ENCODE data around the gene ZNF511.

Gene ZNF511

DNA sequence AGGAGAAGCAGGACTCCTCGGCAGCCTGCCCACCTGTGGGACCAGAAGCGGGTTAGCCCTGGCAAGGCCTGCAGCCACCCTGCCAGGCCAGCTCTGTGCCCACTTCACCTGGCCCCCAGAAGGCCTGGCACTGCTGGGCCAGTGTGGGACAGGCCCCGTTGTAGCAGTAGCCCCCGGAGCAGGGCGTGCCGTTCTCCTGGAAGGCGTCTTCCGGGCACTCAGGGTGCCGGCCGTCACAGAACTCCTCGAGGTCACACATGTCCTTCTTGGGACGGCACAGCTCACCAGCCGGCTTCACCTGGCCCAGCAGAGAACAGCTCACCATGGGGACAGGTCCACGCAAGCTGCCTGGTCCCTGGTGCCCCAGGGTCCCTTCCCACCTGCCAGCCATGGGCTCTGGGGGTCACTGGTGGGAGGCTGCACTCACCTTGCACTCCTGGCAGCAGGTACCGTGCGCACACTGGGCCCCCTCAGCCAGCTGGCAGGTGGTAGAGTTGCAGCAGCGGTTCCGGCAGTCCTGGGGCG, 37.9 kb upstream of the ZNF511 start (continued):
- TF ChIP-seq, protein P1, sequence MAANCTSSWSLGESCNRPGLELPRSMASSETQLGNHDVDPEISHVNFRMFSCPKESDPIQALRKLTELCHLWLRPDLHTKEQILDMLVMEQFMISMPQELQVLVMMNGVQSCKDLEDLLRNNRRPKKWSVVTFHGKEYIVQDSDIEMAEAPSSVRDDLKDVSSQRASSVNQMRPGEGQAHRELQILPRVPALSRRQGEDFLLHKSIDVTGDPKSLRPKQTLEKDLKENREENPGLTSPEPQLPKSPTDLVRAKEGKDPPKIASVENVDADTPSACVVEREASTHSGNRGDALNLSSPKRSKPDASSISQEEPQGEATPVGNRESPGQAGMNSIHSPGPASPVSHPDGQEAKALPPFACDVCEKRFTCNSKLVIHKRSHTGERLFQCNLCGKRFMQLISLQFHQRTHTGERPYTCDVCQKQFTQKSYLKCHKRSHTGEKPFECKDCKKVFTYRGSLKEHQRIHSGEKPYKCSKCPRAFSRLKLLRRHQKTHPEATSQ (tag by site-specific recombination; IDR thresholded peaks at IDR 0.05): no peak
- TF ChIP-seq ZNF155 (tag by site-specific recombination; IDR thresholded peaks at IDR 0.05) (no peak), ZNF133 (tag by site-specific recombination; IDR thresholded peaks at IDR 0.05) (no peak), ZNF138 (tag by site-specific recombination; IDR thresholded peaks at IDR 0.05; ENCODE audit: borderline replicate concordance) (no peak), ZNF404 (tag by site-specific recombination; IDR thresholded peaks at IDR 0.05) (no peak), GLIS1 (tag by site-specific recombination; IDR thresholded peaks at IDR 0.05) (no peak), OVOL3 (tag by site-specific recombination; IDR thresholded peaks at IDR 0.05) (no peak)
- TF ChIP-seq, protein P2, sequence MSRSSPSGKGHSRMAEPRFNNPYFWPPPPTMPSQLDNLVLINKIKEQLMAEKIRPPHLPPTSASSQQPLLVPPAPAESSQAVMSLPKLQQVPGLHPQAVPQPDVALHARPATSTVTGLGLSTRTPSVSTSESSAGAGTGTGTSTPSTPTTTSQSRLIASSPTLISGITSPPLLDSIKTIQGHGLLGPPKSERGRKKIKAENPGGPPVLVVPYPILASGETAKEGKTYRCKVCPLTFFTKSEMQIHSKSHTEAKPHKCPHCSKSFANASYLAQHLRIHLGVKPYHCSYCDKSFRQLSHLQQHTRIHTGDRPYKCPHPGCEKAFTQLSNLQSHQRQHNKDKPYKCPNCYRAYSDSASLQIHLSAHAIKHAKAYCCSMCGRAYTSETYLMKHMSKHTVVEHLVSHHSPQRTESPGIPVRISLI (tag by site-specific recombination; IDR thresholded peaks at IDR 0.05): no peak

DNA sequence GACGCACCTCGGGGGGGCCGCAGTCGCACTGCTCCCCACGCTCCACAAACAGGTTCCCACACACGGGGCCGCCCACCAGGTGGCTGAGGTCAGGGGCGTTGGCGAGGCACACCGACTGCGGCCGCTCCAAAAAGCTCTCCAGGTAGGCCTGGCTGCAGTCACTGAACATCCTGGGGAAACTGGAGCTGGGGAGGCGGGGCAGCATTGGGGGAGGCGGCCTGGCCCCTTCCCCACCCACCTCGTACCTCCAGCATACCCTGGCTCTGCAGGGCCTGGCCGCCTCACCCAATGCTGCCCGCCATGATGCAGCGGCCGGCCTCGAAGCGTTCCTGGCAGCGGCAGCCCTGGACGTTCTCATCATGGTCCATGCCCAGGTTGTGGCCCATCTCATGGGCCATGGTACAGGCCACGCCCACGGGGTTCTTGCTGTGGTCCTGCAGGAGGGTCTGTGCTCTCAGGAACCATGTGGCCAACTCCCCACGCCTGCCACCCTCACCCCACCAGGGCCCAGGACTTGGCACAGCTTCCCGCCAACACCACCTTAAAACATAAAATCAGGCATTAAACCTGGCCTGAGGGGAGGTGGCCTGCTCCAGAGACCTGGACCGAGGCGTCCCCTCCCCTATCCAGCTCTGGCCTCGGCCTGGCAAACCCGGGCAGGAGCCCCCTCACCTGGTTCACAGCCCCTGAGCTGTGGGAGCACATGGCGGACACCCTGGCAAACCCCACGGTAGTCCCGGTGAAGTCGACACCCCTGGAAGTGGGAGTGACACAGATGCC, 37.0 kb upstream of the ZNF511 start:
- H3K27ac ChIP-seq (ENCODE audit: extremely low read depth, low read depth, low read length): no peak overlapping the region
- peaks cover 0 to 10% of the 10 kb centered on the region in 2 experiments; a peak in 1 of 3 replicates for H3K36me3 ChIP-seq (ENCODE audit: control insufficient read depth in 2 of 2, insufficient read depth in 1 of 2, low read length in 2 of 2)
- no peak for TF ChIP-seq ZNF433 (tag by site-specific recombination; IDR thresholded peaks at IDR 0.05; ENCODE audit: low read depth)
- TF ChIP-seq KLF1 (tag by site-specific recombination; IDR thresholded peaks at IDR 0.05): peak; percentile 21; the same call in 1 of the 2 replicates
- no peak for TF ChIP-seq MZF1 (tag by site-specific recombination; IDR thresholded peaks at IDR 0.05; ENCODE audit: borderline replicate concordance)
- H3K4me3 ChIP-seq (ENCODE audit: low read depth, low read length): no peak overlapping the region
- ChIA-PET CTCF (no interaction called here), POLR2A (no interaction called here)
- H3K4me1 ChIP-seq (ENCODE audit: control insufficient read depth, insufficient read depth, low read length): no peaks in the 10 kb centered on the region
- no peaks in the 10 kb centered on the region for H3K9me3 ChIP-seq (ENCODE audit: control insufficient read depth, insufficient read depth, low read depth, low read length)

DNA sequence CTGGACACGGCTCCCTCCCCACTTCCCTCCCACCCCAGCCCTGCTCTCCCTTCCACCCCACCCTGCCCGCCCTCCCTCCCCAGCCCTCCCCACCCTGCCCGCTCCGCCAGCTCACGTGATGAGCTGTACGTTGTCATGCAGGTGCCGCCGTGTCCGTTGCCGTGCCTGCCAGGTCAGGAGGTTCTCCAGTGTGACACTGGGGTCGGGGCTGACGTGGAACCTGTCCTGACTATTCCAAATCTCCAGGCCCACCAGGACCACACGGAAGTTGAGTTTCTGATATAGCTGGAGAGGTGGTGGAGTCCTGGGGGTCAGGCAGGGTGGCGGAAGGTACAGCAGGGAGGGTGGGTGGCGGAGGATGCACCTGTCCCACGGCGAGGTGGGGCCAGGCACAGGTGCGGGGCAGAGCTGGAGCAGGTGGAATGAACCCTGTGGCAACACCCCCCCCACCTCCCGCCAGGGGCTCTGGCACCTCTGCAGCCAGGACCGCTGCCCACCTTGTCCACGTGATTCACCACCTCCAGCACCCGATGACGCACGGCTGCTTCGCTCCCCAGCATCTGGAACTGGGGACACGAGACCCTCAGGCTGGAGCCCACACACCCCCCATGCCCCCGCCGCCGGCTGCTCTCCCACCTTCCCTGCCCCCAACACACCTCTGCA, 36.3 kb upstream of the ZNF511 start:
- ChIA-PET CTCF (no interaction called here), POLR2A (no interaction called here)
- H3K4me3 ChIP-seq (ENCODE audit: low read depth, low read length): no peak overlapping the region
- H3K36me3 ChIP-seq (ENCODE audit: control insufficient read depth in 2 of 2, insufficient read depth in 1 of 2, low read length in 2 of 2): peaks cover 0 to 10% of the 10 kb centered on the region in 2 experiments; a peak in 1 of 3 replicates
- no peaks in the 10 kb centered on the region for H3K9me3 ChIP-seq (ENCODE audit: control insufficient read depth, insufficient read depth, low read depth, low read length)
- no peak overlapping the region for H3K27ac ChIP-seq (ENCODE audit: extremely low read depth, low read depth, low read length)
- no peaks in the 10 kb centered on the region for H3K4me1 ChIP-seq (ENCODE audit: control insufficient read depth, insufficient read depth, low read length)
- TF ChIP-seq KLF16 (tag by site-specific recombination; IDR thresholded peaks at IDR 0.05): no peak
- no peak for TF ChIP-seq ZBTB1 (tag by site-specific recombination; IDR thresholded peaks at IDR 0.05)
- no peak for TF ChIP-seq ZNF707 (tag by site-specific recombination; IDR thresholded peaks at IDR 0.05)
- TF ChIP-seq, protein P3, sequence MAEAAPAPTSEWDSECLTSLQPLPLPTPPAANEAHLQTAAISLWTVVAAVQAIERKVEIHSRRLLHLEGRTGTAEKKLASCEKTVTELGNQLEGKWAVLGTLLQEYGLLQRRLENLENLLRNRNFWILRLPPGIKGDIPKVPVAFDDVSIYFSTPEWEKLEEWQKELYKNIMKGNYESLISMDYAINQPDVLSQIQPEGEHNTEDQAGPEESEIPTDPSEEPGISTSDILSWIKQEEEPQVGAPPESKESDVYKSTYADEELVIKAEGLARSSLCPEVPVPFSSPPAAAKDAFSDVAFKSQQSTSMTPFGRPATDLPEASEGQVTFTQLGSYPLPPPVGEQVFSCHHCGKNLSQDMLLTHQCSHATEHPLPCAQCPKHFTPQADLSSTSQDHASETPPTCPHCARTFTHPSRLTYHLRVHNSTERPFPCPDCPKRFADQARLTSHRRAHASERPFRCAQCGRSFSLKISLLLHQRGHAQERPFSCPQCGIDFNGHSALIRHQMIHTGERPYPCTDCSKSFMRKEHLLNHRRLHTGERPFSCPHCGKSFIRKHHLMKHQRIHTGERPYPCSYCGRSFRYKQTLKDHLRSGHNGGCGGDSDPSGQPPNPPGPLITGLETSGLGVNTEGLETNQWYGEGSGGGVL (tag by site-specific recombination; IDR thresholded peaks at IDR 0.05): no peak
- TF ChIP-seq, protein P4, sequence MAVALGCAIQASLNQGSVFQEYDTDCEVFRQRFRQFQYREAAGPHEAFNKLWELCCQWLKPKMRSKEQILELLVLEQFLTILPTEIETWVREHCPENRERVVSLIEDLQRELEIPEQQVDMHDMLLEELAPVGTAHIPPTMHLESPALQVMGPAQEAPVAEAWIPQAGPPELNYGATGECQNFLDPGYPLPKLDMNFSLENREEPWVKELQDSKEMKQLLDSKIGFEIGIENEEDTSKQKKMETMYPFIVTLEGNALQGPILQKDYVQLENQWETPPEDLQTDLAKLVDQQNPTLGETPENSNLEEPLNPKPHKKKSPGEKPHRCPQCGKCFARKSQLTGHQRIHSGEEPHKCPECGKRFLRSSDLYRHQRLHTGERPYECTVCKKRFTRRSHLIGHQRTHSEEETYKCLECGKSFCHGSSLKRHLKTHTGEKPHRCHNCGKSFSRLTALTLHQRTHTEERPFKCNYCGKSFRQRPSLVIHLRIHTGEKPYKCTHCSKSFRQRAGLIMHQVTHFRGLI (tag by site-specific recombination; IDR thresholded peaks at IDR 0.05): no peak
- TF ChIP-seq EGR2 (tag by site-specific recombination; IDR thresholded peaks at IDR 0.05; ENCODE audit: low read depth): 0 out of 2 replicates have a peak, but pooled peaks have one; percentile 12
- 0 out of 2 replicates have a peak, but pooled peaks have one; percentile 10 for TF ChIP-seq GLIS2 (tag by site-specific recombination; IDR thresholded peaks at IDR 0.05)
- TF ChIP-seq SP3 (tag by site-specific recombination; IDR thresholded peaks at IDR 0.05): no peak
- TF ChIP-seq, protein P5, sequence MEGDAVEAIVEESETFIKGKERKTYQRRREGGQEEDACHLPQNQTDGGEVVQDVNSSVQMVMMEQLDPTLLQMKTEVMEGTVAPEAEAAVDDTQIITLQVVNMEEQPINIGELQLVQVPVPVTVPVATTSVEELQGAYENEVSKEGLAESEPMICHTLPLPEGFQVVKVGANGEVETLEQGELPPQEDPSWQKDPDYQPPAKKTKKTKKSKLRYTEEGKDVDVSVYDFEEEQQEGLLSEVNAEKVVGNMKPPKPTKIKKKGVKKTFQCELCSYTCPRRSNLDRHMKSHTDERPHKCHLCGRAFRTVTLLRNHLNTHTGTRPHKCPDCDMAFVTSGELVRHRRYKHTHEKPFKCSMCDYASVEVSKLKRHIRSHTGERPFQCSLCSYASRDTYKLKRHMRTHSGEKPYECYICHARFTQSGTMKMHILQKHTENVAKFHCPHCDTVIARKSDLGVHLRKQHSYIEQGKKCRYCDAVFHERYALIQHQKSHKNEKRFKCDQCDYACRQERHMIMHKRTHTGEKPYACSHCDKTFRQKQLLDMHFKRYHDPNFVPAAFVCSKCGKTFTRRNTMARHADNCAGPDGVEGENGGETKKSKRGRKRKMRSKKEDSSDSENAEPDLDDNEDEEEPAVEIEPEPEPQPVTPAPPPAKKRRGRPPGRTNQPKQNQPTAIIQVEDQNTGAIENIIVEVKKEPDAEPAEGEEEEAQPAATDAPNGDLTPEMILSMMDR (tag by site-specific recombination; IDR thresholded peaks at IDR 0.05): no peak
- TF ChIP-seq ZNF830 (tag by site-specific recombination; IDR thresholded peaks at IDR 0.05; ENCODE audit: low read depth): no peak
- no peak for TF ChIP-seq ZNF274 (IDR thresholded peaks at IDR 0.05; ENCODE audit: low read length)
- TF ChIP-seq ZNF274 (tag by site-specific recombination; IDR thresholded peaks at IDR 0.05; ENCODE audit: borderline replicate concordance): no peak
- no peak for TF ChIP-seq ZNF76 (tag by site-specific recombination; IDR thresholded peaks at IDR 0.05; ENCODE audit: borderline replicate concordance, low read depth)
- TF ChIP-seq ZNF529 (tag by site-specific recombination; IDR thresholded peaks at IDR 0.05; ENCODE audit: insufficient replicate concordance): no peak

Measured in HEK293 (cell line).